Keratinocyte (primary cell): ENCODE measurements around the gene TCTN1.

Source experiments
- CTCF ChIP-seq, 3 experiments: IDR thresholded peaks in 1 of 3; conservative IDR thresholded peaks in 1 of 3; optimal IDR thresholded peaks in 1 of 3; 2 replicates in 2 of 3; 3 replicates in 1 of 3; pipeline versions ENCODE3 to v1.5.1; 2011; ENCODE audit warnings: low read length in 3 of 3, mild to moderate bottlenecking in 3 of 3, moderate library complexity in 2 of 3, control low read depth in 1 of 3, inconsistent platforms in 1 of 3; ENCODE audit not compliant: insufficient read depth in 2 of 3; ENCODE audit errors: extremely low read depth in 1 of 3
- EZH2 ChIP-seq: IDR thresholded peaks from one replicate; pipeline ENCODE4 v1.6.1; 2012; ENCODE audit warnings: inconsistent platforms, mild to moderate bottlenecking, low read length, moderate library complexity

DNA sequence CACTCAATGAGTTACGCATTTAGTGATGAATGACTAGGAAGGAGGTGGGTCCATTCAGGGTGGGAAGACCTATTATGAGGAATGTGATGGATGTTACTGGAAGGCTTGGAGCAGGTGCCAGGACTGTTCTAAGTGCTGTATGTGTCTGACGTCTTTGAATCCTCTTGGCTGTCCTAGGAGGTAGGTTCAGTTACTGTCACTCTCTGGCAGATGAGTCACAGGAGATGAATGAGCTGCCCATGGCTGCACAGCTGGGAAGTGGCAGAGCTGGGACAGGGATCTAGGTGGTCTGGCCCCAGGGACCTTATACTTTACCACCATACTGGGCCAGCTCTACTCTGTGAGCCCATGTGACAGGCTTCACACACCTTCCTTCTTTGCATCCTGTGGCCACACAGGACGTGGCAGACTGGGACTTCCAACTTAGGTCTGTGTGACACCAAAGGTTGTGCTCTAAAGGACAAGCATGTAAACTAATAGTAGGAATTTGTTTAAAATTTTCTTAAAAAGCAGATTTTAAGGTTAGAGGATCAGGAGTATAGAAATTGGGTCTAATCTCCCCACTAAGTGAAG lies 24.0 kb downstream of the TCTN1 start:
- no peak for TF ChIP-seq CTCF (optimal IDR thresholded peaks at IDR 0.05 in 1 of 3, IDR thresholded peaks at IDR 0.05 in 1 of 3, conservative IDR thresholded peaks at IDR 0.05 in 1 of 3; ENCODE audit: extremely low read depth in 1 of 3, insufficient read depth in 2 of 3, low read length in 3 of 3)
- TF ChIP-seq EZH2: no peak
